ENCODE measurements around the gene HDAC4.

HDAC4 gene

GRCh38 chr2:239198221-239198620 lies 202.6 kb downstream of the HDAC4 start:
- no peak overlapping the region for H2BK12ac ChIP-seq (ENCODE audit: low read length)
- no peak overlapping the region for H2BK120ac ChIP-seq (ENCODE audit: insufficient read depth, low read length, poor library complexity)
- no peak for DNase-seq
- H4K12ac ChIP-seq (ENCODE audit: low read depth, low read length), result no peak overlapping the region
- no peaks in the 10 kb centered on the region for H3K9me3 ChIP-seq (ENCODE audit: insufficient read depth, low read depth, low read length)
- no peak overlapping the region for H3K4me3 ChIP-seq (ENCODE audit: low read depth, low read length)
- H2BK5ac ChIP-seq (ENCODE audit: low read depth, low read length, poor library complexity), result no peak overlapping the region
- no peak overlapping the region for H2AFZ ChIP-seq (ENCODE audit: insufficient read depth, low read length, poor library complexity)
- no peak overlapping the region for H3K27ac ChIP-seq (ENCODE audit: low read depth, low read length)
- H3K79me2 ChIP-seq (ENCODE audit: control insufficient read depth, insufficient read depth, low read length, poor library complexity), result no peaks in the 10 kb centered on the region
- H4K8ac ChIP-seq (ENCODE audit: low read depth, low read length), result no peak overlapping the region
- H4K91ac ChIP-seq (ENCODE audit: low read depth, low read length), result no peak overlapping the region
- H3K4me2 ChIP-seq (ENCODE audit: low read length), result no peak overlapping the region
- WGBS (ENCODE audit: extremely low coverage, insufficient coverage, insufficient read length), result no CpG with 5 or more reads among the region's 8 CpGs
- H2AK5ac ChIP-seq (ENCODE audit: low read length), result no peak overlapping the region
- H3K23ac ChIP-seq (ENCODE audit: low read length), result no peak overlapping the region
- H3K18ac ChIP-seq (ENCODE audit: low read length), result no peak overlapping the region
- H3K9ac ChIP-seq (ENCODE audit: low read length), result no peak overlapping the region
- H3K14ac ChIP-seq (ENCODE audit: low read length), result no peak overlapping the region
- H3K4me1 ChIP-seq (ENCODE audit: control insufficient read depth in 1 of 2, insufficient read depth in 2 of 2, low read length in 2 of 2), result no peaks in the 10 kb centered on the region
- H3K4ac ChIP-seq (ENCODE audit: low read depth, low read length), result no peak overlapping the region
- no peaks in the 10 kb centered on the region for H3K36me3 ChIP-seq (ENCODE audit: control insufficient read depth in 1 of 2, insufficient read depth in 2 of 2, low read length in 2 of 2)
- H3K79me1 ChIP-seq (ENCODE audit: low read length), result no peaks in the 10 kb centered on the region
- no peaks in the 10 kb centered on the region for H3K27me3 ChIP-seq (ENCODE audit: insufficient read depth, low read length)

- no peaks in the 10 kb centered on the region for H3K79me1 ChIP-seq (ENCODE audit: low read length)
- no peak overlapping the region for H3K4me2 ChIP-seq (ENCODE audit: low read length)
- no peak overlapping the region for H3K9ac ChIP-seq (ENCODE audit: low read length)
- H3K36me3 ChIP-seq (ENCODE audit: control insufficient read depth in 1 of 2, insufficient read depth in 2 of 2, low read length in 2 of 2), result no peaks in the 10 kb centered on the region
- H3K27me3 ChIP-seq (ENCODE audit: insufficient read depth, low read length), result no peaks in the 10 kb centered on the region
- H2AK5ac ChIP-seq (ENCODE audit: low read length), result no peak overlapping the region
- H3K79me2 ChIP-seq (ENCODE audit: control insufficient read depth, insufficient read depth, low read length, poor library complexity), result no peaks in the 10 kb centered on the region
- no peak overlapping the region for H2BK5ac ChIP-seq (ENCODE audit: low read depth, low read length, poor library complexity)
- no peak overlapping the region for H3K23ac ChIP-seq (ENCODE audit: low read length)
- no peak overlapping the region for H3K4ac ChIP-seq (ENCODE audit: low read depth, low read length)
- H3K14ac ChIP-seq (ENCODE audit: low read length), result no peak overlapping the region
- DNase-seq, result no peak
- H3K4me1 ChIP-seq (ENCODE audit: control insufficient read depth in 1 of 2, insufficient read depth in 2 of 2, low read length in 2 of 2), result no peaks in the 10 kb centered on the region
- H2BK12ac ChIP-seq (ENCODE audit: low read length), result no peak overlapping the region
- H3K27ac ChIP-seq (ENCODE audit: low read depth, low read length), result no peak overlapping the region
- H4K12ac ChIP-seq (ENCODE audit: low read depth, low read length), result no peak overlapping the region
- no peaks in the 10 kb centered on the region for H3K9me3 ChIP-seq (ENCODE audit: insufficient read depth, low read depth, low read length)
- no peak overlapping the region for H2BK120ac ChIP-seq (ENCODE audit: insufficient read depth, low read length, poor library complexity)
- H4K8ac ChIP-seq (ENCODE audit: low read depth, low read length), result no peak overlapping the region
- no CpG with 5 or more reads among the region's 19 CpGs for WGBS (ENCODE audit: extremely low coverage, insufficient coverage, insufficient read length)
- H2AFZ ChIP-seq (ENCODE audit: insufficient read depth, low read length, poor library complexity), result no peak overlapping the region
- no peak overlapping the region for H4K91ac ChIP-seq (ENCODE audit: low read depth, low read length)
- no peak overlapping the region for H3K4me3 ChIP-seq (ENCODE audit: low read depth, low read length)
- no peak overlapping the region for H3K18ac ChIP-seq (ENCODE audit: low read length)
Measured at GRCh38 chr2:239197146-239197545, 203.7 kb downstream of the HDAC4 start.

DNA sequence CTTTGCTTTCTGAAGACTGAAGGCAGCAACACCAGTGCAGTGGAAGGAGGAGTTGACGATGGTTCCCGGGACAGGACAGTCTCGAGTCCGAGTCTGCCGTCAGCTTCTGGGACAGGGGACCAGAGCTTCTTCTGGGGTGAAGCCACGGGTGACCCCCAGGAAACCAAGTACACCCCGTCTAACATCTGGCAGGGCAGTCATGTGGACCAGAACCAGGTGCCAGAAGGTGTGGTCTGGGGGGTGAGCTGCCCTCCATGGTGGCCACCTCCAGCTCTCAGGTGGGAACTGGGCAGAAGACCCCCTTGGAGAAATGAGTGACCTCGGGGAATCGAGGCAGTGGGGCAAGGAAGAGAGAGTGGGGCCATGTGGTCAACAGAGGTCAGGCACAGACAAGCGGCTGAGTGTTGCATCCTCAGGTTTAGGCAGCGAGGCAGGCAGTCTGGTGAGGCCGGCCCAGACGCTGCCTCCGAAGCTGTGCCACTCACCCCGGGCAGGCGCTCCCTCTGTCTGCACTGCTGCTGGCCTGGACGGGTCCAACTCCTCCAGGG lies 204.3 kb downstream of the HDAC4 start:
- no CpG with 5 or more reads among the region's 17 CpGs for WGBS (ENCODE audit: extremely low coverage, insufficient coverage, insufficient read length)
- DNase-seq, result no peak

GRCh38 chr2:239195992-239196391 lies 204.8 kb downstream of the HDAC4 start:
- WGBS (ENCODE audit: extremely low coverage, insufficient coverage, insufficient read length), result no CpG with 5 or more reads among the region's 4 CpGs

More for the DNA sequence above, 204.3 kb downstream of the HDAC4 start:
- Histone ChIP-seq H3K36me3 (ENCODE audit: control insufficient read depth in 1 of 2, insufficient read depth in 2 of 2, low read length in 2 of 2) (no peaks in the 10 kb centered on the region), H3K23ac (ENCODE audit: low read length) (no peak overlapping the region), H3K4ac (ENCODE audit: low read depth, low read length) (no peak overlapping the region), H3K9me3 (ENCODE audit: insufficient read depth, low read depth, low read length) (no peaks in the 10 kb centered on the region), H2BK5ac (ENCODE audit: low read depth, low read length, poor library complexity) (no peak overlapping the region), H2BK120ac (ENCODE audit: insufficient read depth, low read length, poor library complexity) (no peak overlapping the region), H3K18ac (ENCODE audit: low read length) (no peak overlapping the region), H3K9ac (ENCODE audit: low read length) (no peak overlapping the region), H4K8ac (ENCODE audit: low read depth, low read length) (no peak overlapping the region), H3K4me2 (ENCODE audit: low read length) (no peak overlapping the region), H3K27me3 (ENCODE audit: insufficient read depth, low read length) (no peaks in the 10 kb centered on the region), H3K79me1 (ENCODE audit: low read length) (no peaks in the 10 kb centered on the region), H3K14ac (ENCODE audit: low read length) (no peak overlapping the region), H3K27ac (ENCODE audit: low read depth, low read length) (no peak overlapping the region), H3K79me2 (ENCODE audit: control insufficient read depth, insufficient read depth, low read length, poor library complexity) (no peaks in the 10 kb centered on the region), H4K91ac (ENCODE audit: low read depth, low read length) (no peak overlapping the region), H3K4me1 (ENCODE audit: control insufficient read depth in 1 of 2, insufficient read depth in 2 of 2, low read length in 2 of 2) (peaks cover 1 to 2% of the 10 kb centered on the region in 2 experiments), H3K4me3 (ENCODE audit: low read depth, low read length) (no peak overlapping the region), H2AK5ac (ENCODE audit: low read length) (no peak overlapping the region), H2AFZ (ENCODE audit: insufficient read depth, low read length, poor library complexity) (no peak overlapping the region), H2BK12ac (ENCODE audit: low read length) (no peak overlapping the region), H4K12ac (ENCODE audit: low read depth, low read length) (no peak overlapping the region)

More at GRCh38 chr2:239195992-239196391, 204.8 kb downstream of the HDAC4 start:
- no peak overlapping the region for H3K4ac ChIP-seq (ENCODE audit: low read depth, low read length)
- no peaks in the 10 kb centered on the region for H3K9me3 ChIP-seq (ENCODE audit: insufficient read depth, low read depth, low read length)
- H4K8ac ChIP-seq (ENCODE audit: low read depth, low read length), result no peak overlapping the region
- H3K9ac ChIP-seq (ENCODE audit: low read length), result no peak overlapping the region
- H2BK5ac ChIP-seq (ENCODE audit: low read depth, low read length, poor library complexity), result no peak overlapping the region
- no peaks in the 10 kb centered on the region for H3K36me3 ChIP-seq (ENCODE audit: control insufficient read depth in 1 of 2, insufficient read depth in 2 of 2, low read length in 2 of 2)
- no peaks in the 10 kb centered on the region for H3K79me2 ChIP-seq (ENCODE audit: control insufficient read depth, insufficient read depth, low read length, poor library complexity)
- H3K79me1 ChIP-seq (ENCODE audit: low read length), result no peaks in the 10 kb centered on the region
- peaks cover 2 to 3% of the 10 kb centered on the region in 2 experiments for H3K4me1 ChIP-seq (ENCODE audit: control insufficient read depth in 1 of 2, insufficient read depth in 2 of 2, low read length in 2 of 2)
- no peak for DNase-seq
- no peak overlapping the region for H2BK120ac ChIP-seq (ENCODE audit: insufficient read depth, low read length, poor library complexity)
- no peak overlapping the region for H3K18ac ChIP-seq (ENCODE audit: low read length)
- H3K4me3 ChIP-seq (ENCODE audit: low read depth, low read length), result no peak overlapping the region
- H3K23ac ChIP-seq (ENCODE audit: low read length), result peak overlapping the region; percentile 19
- no peak overlapping the region for H2BK12ac ChIP-seq (ENCODE audit: low read length)
- H3K27me3 ChIP-seq (ENCODE audit: insufficient read depth, low read length), result no peaks in the 10 kb centered on the region
- H2AK5ac ChIP-seq (ENCODE audit: low read length), result no peak overlapping the region
- H3K4me2 ChIP-seq (ENCODE audit: low read length), result no peak overlapping the region
- no peak overlapping the region for H2AFZ ChIP-seq (ENCODE audit: insufficient read depth, low read length, poor library complexity)
- no peak overlapping the region for H3K14ac ChIP-seq (ENCODE audit: low read length)
- no peak overlapping the region for H4K12ac ChIP-seq (ENCODE audit: low read depth, low read length)
- no peak overlapping the region for H3K27ac ChIP-seq (ENCODE audit: low read depth, low read length)
- no peak overlapping the region for H4K91ac ChIP-seq (ENCODE audit: low read depth, low read length)
